Keratinocyte (primary cell): ENCODE measurements around the gene SAFB.

Source experiments
- EZH2 ChIP-seq: IDR thresholded peaks from one replicate; pipeline ENCODE4 v1.6.1; 2012; ENCODE audit warnings: inconsistent platforms, mild to moderate bottlenecking, low read length, moderate library complexity
- TF ChIP-seq, protein P1 (sequence below), 3 experiments: IDR thresholded peaks in 1 of 3; conservative IDR thresholded peaks in 1 of 3; optimal IDR thresholded peaks in 1 of 3; 2 replicates in 2 of 3; 3 replicates in 1 of 3; pipeline versions ENCODE3 to v1.5.1; 2011; ENCODE audit warnings: low read length in 3 of 3, mild to moderate bottlenecking in 3 of 3, moderate library complexity in 2 of 3, control low read depth in 1 of 3, inconsistent platforms in 1 of 3; ENCODE audit not compliant: insufficient read depth in 2 of 3; ENCODE audit errors: extremely low read depth in 1 of 3

DNA sequence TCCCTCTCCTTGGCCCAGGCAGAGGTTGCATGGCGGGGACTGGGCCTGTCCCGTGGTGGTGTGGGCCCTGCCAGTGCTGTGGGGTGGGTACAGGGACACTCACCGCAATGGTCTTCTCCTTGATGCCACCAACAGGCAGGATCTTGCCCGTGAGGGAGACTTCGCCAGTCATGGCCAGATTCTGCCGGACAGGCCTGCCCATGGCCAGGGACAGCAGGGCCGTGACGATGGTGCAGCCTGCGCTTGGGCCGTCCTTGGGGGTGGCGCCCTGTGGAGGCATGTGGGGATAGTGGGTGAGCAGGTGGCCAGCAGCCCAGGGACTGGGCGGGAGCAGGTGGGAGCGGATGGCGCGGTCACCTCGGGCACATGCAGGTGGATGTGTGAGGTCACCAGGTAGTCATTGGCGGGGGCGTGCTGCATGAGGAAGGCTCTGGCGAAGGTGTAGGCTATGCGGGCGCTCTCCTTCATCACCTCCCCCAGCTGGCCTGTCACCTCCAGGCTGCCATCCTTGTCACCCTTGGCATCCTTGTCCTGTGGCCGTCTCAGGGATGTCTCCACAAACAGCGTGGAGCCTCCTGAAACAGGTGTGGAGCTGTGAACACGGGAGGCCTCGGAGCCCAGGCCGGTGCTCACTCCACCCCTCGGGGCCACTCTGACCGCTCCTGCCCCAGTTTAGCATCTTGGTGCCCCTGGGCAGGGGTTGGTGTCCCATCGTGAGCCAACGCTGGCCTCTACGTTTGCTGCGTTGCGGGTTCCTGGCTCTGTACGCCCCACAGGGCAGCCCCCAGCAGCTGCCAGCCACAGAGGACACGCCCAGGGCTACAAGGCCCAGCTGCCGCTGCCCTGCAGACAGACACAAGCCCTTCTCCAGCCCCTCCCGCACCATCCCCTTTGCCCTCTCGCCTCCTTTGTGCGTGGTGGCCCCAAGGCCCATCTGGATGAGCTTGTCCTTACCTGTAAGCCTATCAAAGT is 70.6 kb downstream of the SAFB start:
- TF ChIP-seq, protein P1, sequence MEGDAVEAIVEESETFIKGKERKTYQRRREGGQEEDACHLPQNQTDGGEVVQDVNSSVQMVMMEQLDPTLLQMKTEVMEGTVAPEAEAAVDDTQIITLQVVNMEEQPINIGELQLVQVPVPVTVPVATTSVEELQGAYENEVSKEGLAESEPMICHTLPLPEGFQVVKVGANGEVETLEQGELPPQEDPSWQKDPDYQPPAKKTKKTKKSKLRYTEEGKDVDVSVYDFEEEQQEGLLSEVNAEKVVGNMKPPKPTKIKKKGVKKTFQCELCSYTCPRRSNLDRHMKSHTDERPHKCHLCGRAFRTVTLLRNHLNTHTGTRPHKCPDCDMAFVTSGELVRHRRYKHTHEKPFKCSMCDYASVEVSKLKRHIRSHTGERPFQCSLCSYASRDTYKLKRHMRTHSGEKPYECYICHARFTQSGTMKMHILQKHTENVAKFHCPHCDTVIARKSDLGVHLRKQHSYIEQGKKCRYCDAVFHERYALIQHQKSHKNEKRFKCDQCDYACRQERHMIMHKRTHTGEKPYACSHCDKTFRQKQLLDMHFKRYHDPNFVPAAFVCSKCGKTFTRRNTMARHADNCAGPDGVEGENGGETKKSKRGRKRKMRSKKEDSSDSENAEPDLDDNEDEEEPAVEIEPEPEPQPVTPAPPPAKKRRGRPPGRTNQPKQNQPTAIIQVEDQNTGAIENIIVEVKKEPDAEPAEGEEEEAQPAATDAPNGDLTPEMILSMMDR (optimal IDR thresholded peaks at IDR 0.05 in 1 of 3, IDR thresholded peaks at IDR 0.05 in 1 of 3, conservative IDR thresholded peaks at IDR 0.05 in 1 of 3; ENCODE audit: extremely low read depth in 1 of 3, insufficient read depth in 2 of 3, low read length in 3 of 3): no peak
- TF ChIP-seq EZH2: no peak
